HCT116 (cell line): ENCODE measurements around the gene POU4F1. TPM values are rescaled to one million over a fixed set of nuclear protein-coding genes. Genes with fewer than 3 reads are reported as not detected.

Source experiments
- ATAC-seq: fragments of 200-7000 bp; cut with Tn5 transposase; 2 replicates; pipeline ENCODE4 v1.9.1; 2020; ENCODE audit warnings: mild to moderate bottlenecking, moderate library complexity
- BruUV-seq: library from RNA; stranded (reverse); fragments of 400-500 nt; replicated peaks from 2 replicates; lab custom pipeline; 2021; lab: Mats Ljungman, UMichigan
- CTCF ChIA-PET: fragments of 300-600 bp; sonication (Branson Sonifier 250); formaldehyde crosslinking; loops from one replicate; lab custom pipeline; 2021; ENCODE audit warnings: antibody characterized with exemption; lab: Charles Lee
- POLR2A ChIA-PET: fragments of 300-600, 350-600 bp; sonication (Branson Sonifier 250); formaldehyde crosslinking; loops from one replicate; lab custom pipeline; 2021; ENCODE audit warnings: antibody characterized with exemption; lab: Charles Lee
- RAD21 ChIA-PET, 2 experiments: fragments of 300-600 bp; sonication (Branson Sonifier 250); formaldehyde crosslinking; loops; one replicate each; lab custom pipeline; 2023; ENCODE audit warnings: low total read pairs in 2 of 2; ENCODE audit not compliant: uncharacterized antibody in 2 of 2, unreplicated experiment in 2 of 2, low non-redundant PET in 1 of 2; lab: Charles Lee
- DNase-seq: peaks from one replicate; pipeline ENCODE4 v3.0.0-alpha.2; 2010; ENCODE audit warnings: low read depth, low spot score
- H2AFZ ChIP-seq: fragments of 200-600 bp; shearing (Covaris generic), sonication (generic); 2 replicates; pipeline ENCODE4 v1.6.1; 2017; ENCODE audit warnings: low read depth, mixed run types, mixed read lengths, antibody characterized with exemption, low read length; ENCODE audit not compliant: poor library complexity, severe bottlenecking
- H3K27ac ChIP-seq: 2 replicates; pipeline ENCODE4 v1.5.1; 2012; ENCODE audit warnings: low read depth, low read length
- H3K27me3 ChIP-seq: fragments of 200-600 bp; sonication (generic); 2 replicates; pipeline ENCODE4 v1.6.1; 2016; ENCODE audit warnings: mixed run types, low read length, mixed read lengths; ENCODE audit not compliant: insufficient read depth
- H3K36me3 ChIP-seq, 2 experiments: fragments of 200-500 bp in 1 of 2; fragments of 200-600 bp in 1 of 2; sonication (Bioruptor generic) in 1 of 2; sonication (generic) in 1 of 2; 2 replicates each; pipeline versions ENCODE4 v1.5.1 to v1.6.1; 2014 to 2016; ENCODE audit warnings: low read length in 2 of 2, inconsistent platforms in 1 of 2, mixed read lengths in 1 of 2, mixed run types in 1 of 2; ENCODE audit not compliant: insufficient read depth in 2 of 2, control insufficient read depth in 1 of 2
- H3K4me1 ChIP-seq, 2 experiments: fragments of 200-600 bp in 1 of 2; sonication (generic) in 1 of 2; 2 replicates each; pipeline versions ENCODE4 v1.5.1 to v1.6.1; 2012 to 2017; ENCODE audit warnings: low read length in 2 of 2, inconsistent platforms in 1 of 2, mild to moderate bottlenecking in 1 of 2, mixed read lengths in 1 of 2, mixed run types in 1 of 2, moderate library complexity in 1 of 2; ENCODE audit not compliant: insufficient read depth in 2 of 2, control insufficient read depth in 1 of 2
- H3K4me2 ChIP-seq: fragments of 200-600 bp; sonication (generic); 2 replicates; pipeline ENCODE4 v1.6.1; 2017; ENCODE audit warnings: mixed run types, low read length, mixed read lengths
- H3K4me3 ChIP-seq, 2 experiments: fragments of 200-600 bp in 1 of 2; sonication (generic) in 1 of 2; replicated peaks in 1 of 2; 2 replicates each; pipeline ENCODE4 v1.5.1; 2011 to 2016; ENCODE audit warnings: low read length in 2 of 2, control low read depth in 1 of 2, low read depth in 1 of 2, mild to moderate bottlenecking in 1 of 2, mixed read lengths in 1 of 2, mixed run types in 1 of 2
- H3K79me2 ChIP-seq: fragments of 200-600 bp; sonication (generic); 2 replicates; pipeline ENCODE4 v1.6.1; 2017; ENCODE audit warnings: mild to moderate bottlenecking, mixed run types, low read length, moderate library complexity, mixed read lengths; ENCODE audit not compliant: insufficient read depth
- H3K9ac ChIP-seq: fragments of 200-600 bp; sonication (generic); 2 replicates; pipeline ENCODE4 v1.6.1; 2016; ENCODE audit warnings: low read length, mixed read lengths
- H3K9me2 ChIP-seq: fragments of 200-600 bp; sonication (generic), shearing (Covaris generic); 2 replicates; pipeline ENCODE4 v1.6.1; 2017; ENCODE audit warnings: mixed run types, mild to moderate bottlenecking, moderate library complexity; ENCODE audit not compliant: insufficient read depth
- H3K9me3 ChIP-seq, 2 experiments: fragments of 200-500 bp in 1 of 2; fragments of 200-600 bp in 1 of 2; sonication (Bioruptor generic) in 1 of 2; sonication (generic) in 1 of 2; 2 replicates each; pipeline ENCODE4 v1.6.1; 2014 to 2017; ENCODE audit warnings: low read length in 2 of 2, mixed read lengths in 2 of 2, inconsistent platforms in 1 of 2, low read depth in 1 of 2, mild to moderate bottlenecking in 1 of 2, mixed run types in 1 of 2, moderate library complexity in 1 of 2; ENCODE audit not compliant: control insufficient read depth in 1 of 2, insufficient read depth in 1 of 2
- H4K20me1 ChIP-seq: fragments of 200-600 bp; sonication (generic), shearing (Covaris generic); 2 replicates; pipeline ENCODE4 v1.6.1; 2017; ENCODE audit warnings: mixed run types, mild to moderate bottlenecking, moderate library complexity; ENCODE audit not compliant: insufficient read depth
- ATF3 ChIP-seq: IDR thresholded peaks from 2 replicates; pipeline ENCODE4 v1.6.1; 2012
- CBX3 ChIP-seq: IDR thresholded peaks from 2 replicates; pipeline ENCODE4 v1.6.1; 2012; ENCODE audit warnings: low read depth
- CTCF ChIP-seq, 3 experiments: fragments of 200-600 bp in 1 of 3; sonication (generic) in 1 of 3; IDR thresholded peaks in 2 of 3; conservative IDR thresholded peaks in 1 of 3; 2 replicates each; pipeline ENCODE4 v1.5.1; 2012 to 2017; ENCODE audit warnings: low read depth in 2 of 3, low read length in 2 of 3, antibody characterized with exemption in 1 of 3, borderline replicate concordance in 1 of 3, control low read depth in 1 of 3, mild to moderate bottlenecking in 1 of 3, mixed read lengths in 1 of 3, mixed run types in 1 of 3, moderate library complexity in 1 of 3; ENCODE audit not compliant: insufficient read depth in 1 of 3
- EGR1 ChIP-seq: IDR thresholded peaks from 2 replicates; pipeline ENCODE4 v1.6.1; 2012; ENCODE audit warnings: low read depth
- ELF1 ChIP-seq: IDR thresholded peaks from 2 replicates; pipeline ENCODE4 v1.6.1; 2012; ENCODE audit warnings: low read depth, borderline replicate concordance
- EZH2 ChIP-seq: fragments of 200-600 bp; sonication (generic); IDR thresholded peaks from 2 replicates; pipeline ENCODE4 v1.6.1; 2017; ENCODE audit warnings: antibody characterized with exemption, mixed run types
- EZH2phosphoT487 ChIP-seq: fragments of 200-600 bp; IDR thresholded peaks from 2 replicates; pipeline ENCODE4 v1.6.1; 2018; ENCODE audit warnings: antibody characterized with exemption, borderline replicate concordance
- JUND ChIP-seq: IDR thresholded peaks from 2 replicates; pipeline ENCODE4 v1.6.1; 2012
- MAX ChIP-seq: IDR thresholded peaks from 2 replicates; pipeline ENCODE4 v1.6.1; 2012
- POLR2A ChIP-seq: IDR thresholded peaks from 2 replicates; pipeline ENCODE4 v1.7.0; 2011; ENCODE audit warnings: borderline replicate concordance; ENCODE audit not compliant: insufficient read depth, insufficient read length; ENCODE audit errors: extremely low read depth
- POLR2AphosphoS5 ChIP-seq: IDR thresholded peaks from 2 replicates; pipeline ENCODE4 v1.6.1; 2011; ENCODE audit warnings: mild to moderate bottlenecking, low read depth, low read length, moderate library complexity
- REST ChIP-seq: IDR thresholded peaks from 2 replicates; pipeline ENCODE4 v1.6.1; 2012; ENCODE audit warnings: low read depth
- SIN3A ChIP-seq: IDR thresholded peaks from 2 replicates; pipeline ENCODE4 v1.6.1; 2012; ENCODE audit warnings: low read depth
- SP1 ChIP-seq: IDR thresholded peaks from 2 replicates; pipeline ENCODE4 v1.6.1; 2012; ENCODE audit warnings: low read depth
- SRF ChIP-seq: IDR thresholded peaks from 2 replicates; pipeline ENCODE4 v1.6.1; 2012; ENCODE audit warnings: low read depth
- YY1 ChIP-seq: IDR thresholded peaks from 2 replicates; pipeline ENCODE4 v1.6.1; 2011; ENCODE audit warnings: low read length, low read depth, moderate library complexity, mild to moderate bottlenecking; ENCODE audit not compliant: insufficient replicate concordance; ENCODE audit errors: extremely low read depth
- ZBTB33 ChIP-seq: IDR thresholded peaks from 2 replicates; pipeline ENCODE4 v1.6.1; 2011; ENCODE audit warnings: mild to moderate bottlenecking, low read length, moderate library complexity; ENCODE audit not compliant: insufficient replicate concordance; ENCODE audit errors: extremely low read depth
- ZFX ChIP-seq: fragments of 450-650 bp; IDR thresholded peaks from 2 replicates; pipeline ENCODE4 v1.6.1; 2017
- ZNF274 ChIP-seq: fragments of 200-500 bp; sonication (Bioruptor generic); IDR thresholded peaks from 2 replicates; pipeline ENCODE4 v1.6.1; 2014; ENCODE audit warnings: mild to moderate bottlenecking, low read depth, low read length, inconsistent platforms
- intact Hi-C: fragments of 100-400 bp; cut with micrococcal nuclease; formaldehyde crosslinking; loops from 2 replicates; pipeline ENCODE4 v1.10.0; 2022
- total RNA-seq: library from RNA; stranded (reverse); gene quantifications from one replicate; pipeline ENCODE4 v1.2.1, GENCODE V29; 2021; ENCODE audit not compliant: unreplicated experiment

The POU4F1 gene
- total RNA-seq, 1 experiment from 2014 or later: not detected

GRCh38 chr13:78611040-78611439, 7.7 kb upstream of the POU4F1 start:
- no peak overlapping the region for H3K27ac ChIP-seq
- intact Hi-C loops: no loop called here
- no peaks in the 10 kb centered on the region for H3K9me3 ChIP-seq
- ChIA-PET CTCF (no interaction called here), RAD21 (no interaction called here), POLR2A (no interaction called here)
- H3K36me3 ChIP-seq: peaks cover 1 to 5% of the 10 kb centered on the region in 2 experiments; a peak in 2 of 4 replicates
- no peaks in the 10 kb centered on the region for H3K79me2 ChIP-seq
- H3K4me3 ChIP-seq: no peak overlapping the region
- ATAC-seq (no peak), DNase-seq (no peak)
- H2AFZ ChIP-seq: no peak overlapping the region
- no peaks in the 10 kb centered on the region for H3K27me3 ChIP-seq
- 0 out of 2 replicates have a peak, but pooled peaks cover 6% of the 10 kb centered on the region for H4K20me1 ChIP-seq
- TF ChIP-seq EZH2 (no peak), EZH2phosphoT487 (no peak), MAX (no peak), ATF3 (no peak), YY1 (no peak), EGR1 (no peak), ZBTB33 (no peak), SP1 (no peak), ELF1 (no peak), SIN3A (no peak), POLR2A (no peak), CBX3 (no peak), CTCF (IDR thresholded peaks at IDR 0.05 in 2 of 3, conservative IDR thresholded peaks at IDR 0.05 in 1 of 3; ENCODE audit: borderline replicate concordance in 1 of 3, insufficient read depth in 1 of 3, low read depth in 2 of 3, low read length in 2 of 3) (no peak), POLR2AphosphoS5 (no peak), JUND (no peak), SRF (no peak), ZFX (no peak), ZNF274 (no peak), REST (no peak)
- no peak overlapping the region for H3K4me2 ChIP-seq
- BruUV-seq: no TSS peak
- no peaks in the 10 kb centered on the region for H3K9me2 ChIP-seq
- no peaks in the 10 kb centered on the region for H3K4me1 ChIP-seq
- H3K9ac ChIP-seq: no peak overlapping the region
